ENCODE results near the gene C6orf120. TPM values are rescaled to one million over a fixed set of nuclear protein-coding genes. Genes with fewer than 3 reads are reported as not detected.

Gene C6orf120
- 10 to 100 TPM; 12.2 to 21.3 TPM for total RNA-seq

GRCh38 chr6:169701954-169702839, at the start of gene C6orf120, which contains the start of gene WDR27:
C6orf120 (plus strand) TSS chr6:169702126; CDS start chr6:169702460, 334 bp downstream.
WDR27 (minus strand) TSS chr6:169702029; CDS start chr6:169689005, 13,024 bp downstream.
- H3K4me3 ChIP-seq = peak within 1 kb of the TSS; percentile 72 to 79
- peak within 1 kb of the TSS; percentile 83 to 97 (median 94) for H3K27ac ChIP-seq
- peak in 3 of 7 experiments; percentile 5 to 24 (median 8) for TF ChIP-seq CTCF (IDR thresholded peaks at IDR 0.05)
- peak; percentile 89 to 97 (median 95) for TF ChIP-seq POLR2A (IDR thresholded peaks at IDR 0.05)
- H3K36me3 ChIP-seq (replicated peaks in 1 of 2; ENCODE audit: insufficient read depth in 1 of 2, low read depth in 2 of 2) = no peaks in the 10 kb centered on the region
- peak; percentile 96 for ATAC-seq
- H3K27me3 ChIP-seq = no peaks in the 10 kb centered on the region
- no peaks in the 10 kb centered on the region for H3K9me3 ChIP-seq
- intact Hi-C loops (cut with DNase I) = no loop called here
- 0 to 3% methylated on average over 6 to 72 of the region's 92 CpGs for WGBS, 2 donors
- H3K4me1 ChIP-seq = peaks cover 31% of the 10 kb centered on the region
- DNase-seq = peak; percentile 95 to 96 (median 96)

- ATAC-seq = no peak
- Histone ChIP-seq H3K4me3 (no peak overlapping the region), H3K36me3 (replicated peaks in 1 of 2; ENCODE audit: insufficient read depth in 1 of 2, low read depth in 2 of 2) (no peaks in the 10 kb centered on the region), H3K9me3 (no peaks in the 10 kb centered on the region), H3K4me1 (no peaks in the 10 kb centered on the region), H3K27ac (no peak overlapping the region), H3K27me3 (no peaks in the 10 kb centered on the region)
- DNase-seq = no peak
- 92 to 93% methylated on average over 11 of the region's 11 CpGs for WGBS, 2 donors
- no peak for TF ChIP-seq CTCF (IDR thresholded peaks at IDR 0.05)
- no peak for TF ChIP-seq POLR2A (IDR thresholded peaks at IDR 0.05)
- intact Hi-C loops (cut with DNase I) = no loop called here
Observed at GRCh38 chr6:169652896-169653295, 49.0 kb upstream of the C6orf120 start.

GRCh38 chr6:169653691-169654090, 48.2 kb upstream of the C6orf120 start:
- no peaks in the 10 kb centered on the region for H3K27me3 ChIP-seq
- no peak for ATAC-seq

GRCh38 chr6:169654598-169655391, 47.1 kb upstream of the C6orf120 start:
- H3K9me3 ChIP-seq = no peaks in the 10 kb centered on the region
- peak overlapping the region in 1 of 2 donors; percentile 10 for H3K4me3 ChIP-seq
- ATAC-seq (peak; percentile 94), DNase-seq (peak; percentile 73 to 84 (median 78))
- peak overlapping the region in 3 of 4 donors; percentile 67 to 81 (median 75) for H3K27ac ChIP-seq
- TF ChIP-seq CTCF (IDR thresholded peaks at IDR 0.05) (peak in 3 of 7 experiments; percentile 19 to 39 (median 37)), POLR2A (IDR thresholded peaks at IDR 0.05) (peak in 2 of 3 donors; percentile 49 to 61)
- 33 to 64% methylated on average over 46 of the region's 46 CpGs for WGBS, 2 donors
- no peaks in the 10 kb centered on the region for H3K4me1 ChIP-seq
- H3K36me3 ChIP-seq (replicated peaks in 1 of 2; ENCODE audit: insufficient read depth in 1 of 2, low read depth in 2 of 2) = peaks cover 0 to 3% of the 10 kb centered on the region in 2 donors
- no peaks in the 10 kb centered on the region for H3K27me3 ChIP-seq
- intact Hi-C loops (cut with DNase I) = no loop called here

More at GRCh38 chr6:169653691-169654090, 48.2 kb upstream of the C6orf120 start:
- H3K9me3 ChIP-seq = no peaks in the 10 kb centered on the region
- H3K4me1 ChIP-seq = no peaks in the 10 kb centered on the region
- intact Hi-C loops (cut with DNase I) = no loop called here
- no peak overlapping the region for H3K4me3 ChIP-seq
- TF ChIP-seq POLR2A (IDR thresholded peaks at IDR 0.05) (no peak), CTCF (IDR thresholded peaks at IDR 0.05) (no peak)
- no peak for DNase-seq
- H3K36me3 ChIP-seq (replicated peaks in 1 of 2; ENCODE audit: insufficient read depth in 1 of 2, low read depth in 2 of 2) = no peaks in the 10 kb centered on the region
- H3K27ac ChIP-seq = peak overlapping the region in 3 of 4 donors; percentile 31 to 81 (median 67)
- 48 to 60% methylated on average over 6 of the region's 6 CpGs for WGBS, 2 donors
